Activated CD4-positive, alpha-beta T cell treated with anti-CD3 and anti-CD28 coated beads, Interleukin-2, amount 50 U/mL, for 4 hours (primary cell): ENCODE measurements around the gene AHSP.
"Not testable (repeated sequence)": the region's sequence is repeated elsewhere in the genome, so short reads cannot be mapped to it uniquely, and the experiment has no call there.

Source experiments
- DNase-seq, 2 experiments: peaks; one replicate each; pipeline ENCODE4 v3.0.0-alpha.2; 2020

AHSP gene

DNA sequence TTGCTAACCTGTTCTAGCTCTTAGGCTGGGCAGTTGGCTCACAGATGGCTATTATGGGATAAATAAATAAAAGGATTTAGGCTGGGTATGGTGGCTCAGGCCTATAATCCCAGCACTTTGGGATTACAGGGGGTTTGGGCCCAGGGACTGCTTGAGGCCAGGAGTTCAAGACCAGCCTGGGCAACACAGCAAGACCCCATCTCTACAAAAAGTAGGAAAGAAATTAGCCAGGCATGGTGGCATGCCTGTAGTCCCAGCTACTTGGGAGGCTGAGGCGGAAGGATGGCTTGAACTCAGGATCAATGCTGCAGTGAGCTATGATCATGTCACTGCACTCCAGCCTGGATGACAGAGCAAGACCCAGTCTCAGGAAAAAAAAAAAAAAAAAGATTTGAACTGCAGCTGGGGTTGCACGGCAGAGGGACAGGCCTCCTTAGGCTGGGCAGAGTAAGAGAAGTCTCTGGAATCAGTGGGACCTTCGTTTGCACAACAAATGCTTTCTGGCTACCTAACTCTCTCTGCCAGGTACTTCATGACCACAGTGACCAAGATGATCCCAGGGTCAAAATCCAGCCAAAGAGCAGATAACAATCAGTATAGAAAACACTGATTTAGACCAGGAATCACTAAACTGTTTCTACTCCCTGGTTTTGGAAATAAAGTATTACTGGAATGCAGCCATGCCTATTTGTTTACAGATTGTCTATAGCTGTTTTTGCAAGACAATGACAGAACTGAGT is 26.3 kb upstream of the AHSP start:
- DNase-seq, result no peak

DNA sequence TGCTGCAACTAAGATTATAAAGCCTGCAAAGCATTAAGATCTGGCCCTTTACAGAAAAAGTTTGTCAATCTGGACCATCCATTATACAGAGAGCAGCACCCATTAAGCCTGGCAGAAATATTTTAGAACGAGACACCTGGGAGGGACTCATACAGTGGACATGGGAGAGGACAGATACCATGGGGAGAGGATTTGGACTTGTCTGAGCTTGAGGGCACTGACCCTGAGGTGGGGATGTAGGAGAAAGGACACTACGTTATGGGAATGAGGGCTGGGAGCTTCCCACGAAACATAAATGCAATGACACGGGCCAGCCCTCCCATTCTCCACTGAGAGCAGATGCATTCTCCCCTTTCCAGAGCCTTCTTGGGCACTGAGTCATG is 25.7 kb upstream of the AHSP start:
- no peak for DNase-seq

DNA sequence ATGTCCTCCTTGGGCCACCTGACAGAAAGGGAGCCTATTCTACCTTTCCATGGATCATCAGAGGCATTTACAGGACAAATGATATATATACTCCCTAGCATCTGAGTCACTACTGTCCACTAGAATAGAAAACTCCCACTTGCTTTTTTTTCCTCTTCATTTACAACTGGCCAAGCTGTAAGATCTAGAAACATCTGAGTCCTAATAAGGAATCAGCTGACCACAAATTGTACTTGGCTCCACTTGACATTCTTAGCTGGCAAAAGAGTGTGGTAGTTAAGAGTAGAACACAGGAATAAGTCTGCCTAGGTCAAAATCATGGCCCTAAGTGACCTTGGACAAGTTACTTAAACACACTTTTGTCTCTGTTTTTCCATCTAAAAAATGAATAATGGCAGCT is 24.7 kb upstream of the AHSP start:
- no peak for DNase-seq

DNA sequence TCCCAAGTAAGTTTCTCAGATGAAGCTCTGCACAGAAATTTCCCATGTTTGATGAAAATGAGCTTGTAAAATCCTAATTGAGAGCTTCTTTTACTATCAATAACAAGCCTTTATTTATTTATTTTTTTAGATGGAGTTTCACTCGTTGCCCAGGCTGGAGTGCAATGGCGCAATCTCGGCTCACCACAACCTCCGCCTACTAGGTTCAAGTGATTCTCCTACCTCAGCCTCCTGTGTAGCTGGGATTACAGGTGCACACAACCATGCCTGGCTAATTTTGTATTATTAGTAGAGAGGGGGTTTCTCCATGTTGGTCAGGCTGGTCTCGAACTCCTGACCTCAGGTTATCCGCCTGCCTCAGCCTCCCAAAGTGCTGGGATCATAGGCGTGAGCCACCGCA is 24.1 kb upstream of the AHSP start:
- not testable (repeated sequence) for DNase-seq

DNA sequence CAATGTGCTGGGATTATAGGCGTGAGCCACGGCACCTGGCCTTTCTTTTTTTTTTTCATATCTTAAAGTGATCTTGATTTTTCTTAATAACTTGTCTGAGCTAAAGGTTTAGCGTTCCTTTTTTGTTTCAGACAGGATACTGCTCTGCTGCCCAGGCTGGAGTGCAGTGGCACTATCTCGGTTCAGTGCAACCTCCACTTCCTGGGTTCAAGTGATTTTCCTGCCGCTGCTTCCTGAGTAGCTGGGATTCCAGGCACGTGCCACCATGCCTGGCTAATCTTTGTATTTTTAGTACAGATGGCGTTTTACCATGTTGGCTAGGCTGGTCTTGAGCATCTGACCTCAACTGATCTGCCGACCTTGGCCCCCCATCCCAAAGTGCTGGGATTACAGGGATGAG is 23.5 kb upstream of the AHSP start:
- DNase-seq, result no peak

- no peak for DNase-seq
Observed at GRCh38 chr16:31505483-31505882, 22.2 kb upstream of the AHSP start.

- no peak for DNase-seq
Observed at GRCh38 chr16:31507617-31507928, 20.1 kb upstream of the AHSP start.

DNA sequence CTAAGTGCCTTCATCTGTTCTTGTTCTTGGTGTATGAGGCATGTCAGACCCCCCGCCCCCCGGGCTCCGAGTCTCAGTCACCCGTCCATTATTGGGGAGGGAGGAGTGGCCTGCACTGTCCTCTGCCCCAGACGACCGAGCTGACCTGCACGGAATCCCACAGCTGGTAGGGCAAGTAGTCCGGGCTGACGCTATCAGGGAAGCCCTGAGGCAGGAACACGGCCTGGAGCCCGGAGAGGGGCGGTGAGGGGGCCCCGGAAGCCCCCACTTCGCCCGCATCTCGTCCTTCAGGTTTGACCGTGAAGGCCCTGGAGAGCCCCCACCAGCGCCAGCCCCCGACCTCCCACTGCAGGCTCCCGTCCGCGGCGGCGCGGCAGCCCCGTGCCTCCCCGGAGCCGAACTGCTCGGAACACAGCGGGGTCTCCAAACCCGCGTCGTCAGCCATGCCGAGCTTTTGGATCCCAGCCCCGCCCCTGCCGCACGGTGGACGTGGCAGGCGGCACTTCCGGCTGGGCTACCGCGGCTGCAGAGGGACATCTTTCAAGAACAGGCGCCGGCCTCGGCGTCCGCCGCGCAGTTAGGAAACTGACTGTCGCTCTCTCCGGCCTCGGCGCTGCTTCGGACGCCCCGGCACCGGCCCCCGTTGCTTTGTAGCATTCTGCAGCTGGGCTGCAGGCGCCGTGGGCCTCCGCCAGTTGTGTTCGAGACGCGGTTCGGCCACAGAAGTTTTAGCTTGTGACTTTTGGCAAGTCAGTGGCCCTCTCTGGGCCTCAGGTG is 19.6 kb upstream of the AHSP start, which contains the start of gene RUSF1:
Gene RUSF1, minus strand, starts transcription at position 463 of the 777 bp plus-strand sequence. Its CDS starts 18 bp downstream, at position 445.
- DNase-seq, result peak; percentile 72 to 75

DNA sequence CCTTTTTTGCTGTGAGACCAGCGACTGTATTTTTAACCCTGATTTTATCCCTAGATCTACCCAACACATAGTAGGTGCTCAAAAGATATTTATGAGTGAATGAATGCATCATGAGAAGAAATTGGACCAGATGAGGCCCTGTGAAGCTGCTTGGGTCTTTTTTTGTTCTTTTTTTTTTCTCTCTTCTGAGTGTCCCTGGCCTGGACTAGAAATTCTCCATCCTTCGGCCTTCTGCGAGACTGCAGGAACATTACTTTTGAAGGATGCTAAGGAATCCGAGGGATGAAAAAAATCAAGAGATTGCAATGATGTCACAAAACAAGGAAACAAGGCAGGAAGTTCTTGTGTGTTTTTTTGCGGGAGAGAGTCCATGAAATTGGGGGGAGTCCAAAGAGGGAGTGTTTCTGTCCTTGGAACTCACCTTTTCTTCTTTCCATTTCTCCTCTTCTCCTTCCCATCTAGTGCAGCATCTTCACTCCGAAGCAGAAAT is 18.9 kb upstream of the AHSP start:
- no peak for DNase-seq

DNA sequence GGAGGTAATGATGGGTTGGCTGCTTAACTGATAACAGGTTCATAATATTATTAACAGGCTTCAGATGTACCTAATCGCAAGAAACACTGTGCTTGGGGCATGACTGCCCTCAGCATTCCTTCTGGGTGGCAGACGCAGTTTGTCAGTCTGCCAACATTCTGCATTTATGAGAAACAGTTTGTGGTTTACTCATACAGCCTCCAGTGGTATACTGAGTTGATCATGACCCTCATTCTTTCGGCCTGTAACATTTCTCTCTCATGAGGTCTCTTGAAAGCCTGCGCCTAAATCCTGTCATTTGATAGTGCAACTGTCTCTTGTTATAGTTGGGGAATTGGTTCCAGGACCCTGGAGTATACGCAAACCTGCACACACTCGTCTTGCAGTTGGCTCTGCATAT is 14.6 kb upstream of the AHSP start:
- no peak for DNase-seq

- DNase-seq, result no peak
Observed at GRCh38 chr16:31513884-31514283, 13.8 kb upstream of the AHSP start.

DNA sequence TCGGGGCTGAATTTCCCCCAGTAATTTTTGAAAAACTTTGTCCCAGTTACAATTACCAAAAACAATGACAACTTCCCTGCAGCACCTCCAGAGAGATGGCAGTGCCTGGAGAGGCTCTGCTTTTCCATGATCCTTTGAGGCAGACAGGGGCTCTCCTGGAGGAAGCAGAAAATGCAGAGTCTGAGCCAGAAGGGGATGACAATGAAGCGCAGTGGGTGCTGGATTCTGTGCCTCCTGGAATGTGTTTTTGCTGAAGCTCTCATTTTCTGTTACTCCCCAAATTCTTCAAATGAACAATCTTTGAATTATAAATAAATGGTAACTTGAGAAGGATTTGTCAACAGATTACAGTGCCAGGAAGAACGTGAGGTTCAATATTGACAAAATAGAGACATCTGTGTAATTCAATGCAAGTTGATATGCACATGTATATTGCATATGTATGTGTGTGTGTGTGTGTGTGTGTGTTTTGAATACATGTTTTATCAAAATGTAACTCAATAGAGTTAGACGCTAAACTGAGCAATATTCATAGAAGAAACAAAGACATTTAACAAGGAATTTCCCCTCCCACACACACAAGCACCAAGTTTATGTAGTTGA is 9.8 kb upstream of the AHSP start:
- no peak for DNase-seq

- DNase-seq, result no peak
Observed at GRCh38 chr16:31519759-31520431, 7.8 kb upstream of the AHSP start.

DNA sequence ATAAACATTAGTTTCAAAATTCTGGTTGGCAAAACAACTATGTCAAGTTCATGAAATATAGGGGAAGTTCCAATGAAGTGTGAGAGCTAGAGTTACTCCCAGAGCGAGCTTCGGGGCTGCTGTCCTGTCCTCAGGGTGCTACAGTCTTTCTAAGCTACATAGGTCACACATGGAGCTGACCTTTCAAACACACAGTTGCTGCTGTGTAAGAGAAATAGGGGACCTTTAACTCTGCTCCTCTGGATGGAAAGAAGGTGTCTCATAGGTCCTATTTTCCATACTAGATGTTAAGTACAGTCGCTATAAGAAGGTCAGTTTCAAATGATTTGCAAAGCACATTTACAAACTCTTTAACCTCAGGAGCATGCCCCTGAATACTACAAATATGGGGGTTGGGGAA is 6.3 kb upstream of the AHSP start:
- no peak for DNase-seq

DNA sequence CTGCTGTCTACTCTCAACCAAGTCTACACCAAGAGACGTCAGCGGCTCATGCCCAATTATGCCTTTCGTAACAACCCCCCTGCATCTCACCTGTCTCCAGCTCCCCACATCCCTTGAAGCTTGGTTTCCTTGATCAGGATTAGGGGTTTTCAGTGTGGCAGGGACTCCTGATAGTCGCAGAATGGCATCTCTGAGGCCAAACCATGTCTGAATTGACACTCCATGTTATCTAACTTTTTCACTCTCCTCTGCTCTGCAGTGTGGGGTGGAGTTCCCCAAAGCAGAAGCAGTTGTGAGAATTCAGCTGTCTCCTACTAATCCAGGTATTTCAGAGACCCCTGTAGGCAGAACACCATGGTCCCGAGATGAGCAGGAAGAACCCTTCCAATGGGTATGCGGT is 5.6 kb upstream of the AHSP start:
- DNase-seq, result no peak

GRCh38 chr16:31523768-31524167 is 3.9 kb upstream of the AHSP start:
- not testable (repeated sequence) for DNase-seq

GRCh38 chr16:31525113-31525512 is 2.6 kb upstream of the AHSP start:
- DNase-seq, result no peak

DNA sequence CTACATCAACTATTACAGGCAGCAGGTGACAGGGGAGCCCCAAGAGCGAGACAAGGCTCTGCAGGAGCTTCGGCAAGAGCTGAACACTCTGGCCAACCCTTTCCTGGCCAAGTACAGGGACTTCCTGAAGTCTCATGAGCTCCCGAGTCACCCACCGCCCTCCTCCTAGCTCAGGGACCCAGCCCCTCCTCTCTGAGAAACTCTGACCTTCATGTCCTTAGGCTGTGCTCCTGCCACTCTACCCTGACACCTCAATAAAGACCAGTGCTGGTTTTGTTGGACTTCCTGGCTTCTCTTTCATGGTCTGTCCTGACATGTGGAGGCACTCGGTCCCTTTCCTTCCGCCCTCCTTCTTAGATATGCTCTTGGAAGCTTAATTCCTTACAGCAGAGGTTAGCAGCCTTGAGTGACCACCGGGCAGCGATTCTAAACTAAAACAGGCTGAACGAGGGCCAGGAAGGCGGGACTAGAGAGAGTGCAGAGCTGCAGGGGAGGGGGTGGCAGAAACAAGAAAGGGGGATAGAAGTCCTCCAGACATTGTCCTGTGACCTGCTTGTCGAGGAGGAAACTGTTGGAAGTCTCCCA is 915 bp downstream of the AHSP start:
- DNase-seq, result no peak

DNA sequence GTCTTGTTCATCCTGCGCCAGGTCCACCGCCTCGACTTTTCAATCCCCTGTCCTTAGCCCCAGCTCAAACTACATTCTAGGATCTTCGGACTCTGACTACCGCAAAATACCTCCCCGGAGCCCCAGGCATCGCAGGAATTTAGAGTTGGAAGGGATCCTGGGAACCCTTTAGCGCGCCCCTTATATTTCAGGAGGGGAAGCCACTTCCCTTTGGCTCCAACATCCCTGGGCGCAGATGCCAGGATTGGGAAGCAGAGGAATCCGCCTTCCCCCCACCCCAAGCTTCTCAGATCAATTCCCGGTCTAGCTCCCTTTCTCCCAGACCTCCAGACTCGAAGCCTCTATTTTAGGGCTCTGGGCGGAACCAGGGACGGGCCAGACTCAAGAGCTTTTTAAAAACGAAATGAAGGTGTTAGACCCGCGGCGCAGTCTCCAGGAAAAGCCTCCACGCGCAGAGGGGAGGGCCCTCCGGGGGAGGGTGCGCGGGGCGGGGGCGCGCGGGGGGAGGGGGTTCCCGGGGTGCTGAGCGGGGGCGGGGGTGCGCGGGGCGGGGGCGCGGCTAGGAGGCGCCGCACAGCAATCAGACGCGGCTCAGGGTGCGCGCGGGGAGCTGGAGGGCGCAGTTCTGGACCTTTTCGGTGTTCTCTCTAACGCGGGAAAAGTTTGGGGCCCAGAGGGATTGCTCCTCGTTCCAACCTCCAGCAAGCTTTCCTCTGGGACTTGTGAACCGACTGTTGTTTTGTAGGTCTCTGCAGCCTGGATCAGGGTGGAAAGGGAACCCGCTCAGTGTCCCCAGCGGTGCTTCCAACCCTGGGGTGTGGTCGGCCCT is 1.6 kb downstream of the AHSP start:
- DNase-seq, result peak; percentile 10 to 11

DNA sequence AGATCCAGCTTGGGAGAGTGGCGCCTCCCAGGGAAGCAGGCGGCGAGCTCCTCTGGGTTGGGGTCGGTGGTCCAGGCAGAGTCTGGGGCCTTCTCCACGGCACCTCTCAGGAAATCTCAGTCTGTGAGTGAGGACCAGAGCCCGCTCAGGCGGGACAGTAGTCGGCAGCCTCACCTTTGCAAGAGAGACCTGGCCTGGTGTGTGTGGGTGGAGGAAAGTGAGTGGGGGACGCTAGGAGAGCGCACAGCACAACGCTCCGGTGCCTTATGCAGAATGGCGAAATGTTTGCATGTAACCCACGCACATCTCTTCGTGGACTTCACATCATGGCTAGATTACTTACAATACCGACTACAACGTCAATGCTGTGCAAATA is 2.2 kb downstream of the AHSP start:
- DNase-seq, result no peak

- no peak for DNase-seq
Observed at GRCh38 chr16:31530405-31530804, 2.7 kb downstream of the AHSP start.

GRCh38 chr16:31531096-31531495 is 3.4 kb downstream of the AHSP start:
- DNase-seq, result no peak
